Loucy (cell line): Measurements from ENCODE around the gene HACL1.

Source experiments
- EZH2phosphoT487 ChIP-seq: fragments of 200-600 bp; IDR thresholded peaks from 2 replicates; pipeline ENCODE4 v1.6.1; 2018; ENCODE audit warnings: antibody characterized with exemption, mild to moderate bottlenecking, moderate library complexity, borderline replicate concordance
- TF ChIP-seq, protein P1 (sequence below): fragments of 200-600 bp; sonication (generic); conservative IDR thresholded peaks from 2 replicates; pipeline ENCODE4 v1.5.1; 2014; ENCODE audit warnings: mild to moderate bottlenecking, antibody characterized with exemption, low read length

DNA sequence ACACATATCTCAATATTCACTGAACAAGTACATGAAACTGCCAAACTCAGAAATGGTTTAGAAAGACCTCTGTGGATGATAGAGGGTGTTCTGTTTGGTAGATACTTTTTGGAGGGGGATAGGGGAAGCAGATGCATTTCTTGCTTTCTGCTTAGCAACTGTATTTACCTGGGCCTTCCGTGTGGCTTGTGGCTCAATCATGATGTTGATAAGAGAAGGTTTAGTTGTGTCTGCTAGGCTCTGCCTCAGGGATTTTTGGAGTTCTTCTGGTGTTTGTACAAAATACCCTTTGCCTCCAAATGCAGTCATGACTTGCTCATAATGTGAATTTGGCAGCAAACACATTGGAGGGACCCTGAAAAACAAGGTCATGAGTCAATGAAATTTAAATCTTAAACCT lies 38.2 kb downstream of the HACL1 start:
- TF ChIP-seq, protein P1, sequence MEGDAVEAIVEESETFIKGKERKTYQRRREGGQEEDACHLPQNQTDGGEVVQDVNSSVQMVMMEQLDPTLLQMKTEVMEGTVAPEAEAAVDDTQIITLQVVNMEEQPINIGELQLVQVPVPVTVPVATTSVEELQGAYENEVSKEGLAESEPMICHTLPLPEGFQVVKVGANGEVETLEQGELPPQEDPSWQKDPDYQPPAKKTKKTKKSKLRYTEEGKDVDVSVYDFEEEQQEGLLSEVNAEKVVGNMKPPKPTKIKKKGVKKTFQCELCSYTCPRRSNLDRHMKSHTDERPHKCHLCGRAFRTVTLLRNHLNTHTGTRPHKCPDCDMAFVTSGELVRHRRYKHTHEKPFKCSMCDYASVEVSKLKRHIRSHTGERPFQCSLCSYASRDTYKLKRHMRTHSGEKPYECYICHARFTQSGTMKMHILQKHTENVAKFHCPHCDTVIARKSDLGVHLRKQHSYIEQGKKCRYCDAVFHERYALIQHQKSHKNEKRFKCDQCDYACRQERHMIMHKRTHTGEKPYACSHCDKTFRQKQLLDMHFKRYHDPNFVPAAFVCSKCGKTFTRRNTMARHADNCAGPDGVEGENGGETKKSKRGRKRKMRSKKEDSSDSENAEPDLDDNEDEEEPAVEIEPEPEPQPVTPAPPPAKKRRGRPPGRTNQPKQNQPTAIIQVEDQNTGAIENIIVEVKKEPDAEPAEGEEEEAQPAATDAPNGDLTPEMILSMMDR, result no peak
- TF ChIP-seq EZH2phosphoT487, result no peak
